ENCODE measurements around the gene SPANXB1. TPM values are rescaled to one million over a fixed set of nuclear protein-coding genes. Genes with fewer than 3 reads are reported as not detected.
"Not testable (repeated sequence)": the region's sequence is repeated elsewhere in the genome, so short reads cannot be mapped to it uniquely, and the experiment has no call there.

SPANXB1 gene, protein sequence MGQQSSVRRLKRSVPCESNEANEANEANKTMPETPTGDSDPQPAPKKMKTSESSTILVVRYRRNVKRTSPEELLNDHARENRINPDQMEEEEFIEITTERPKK
- total RNA-seq: not detected

DNA sequence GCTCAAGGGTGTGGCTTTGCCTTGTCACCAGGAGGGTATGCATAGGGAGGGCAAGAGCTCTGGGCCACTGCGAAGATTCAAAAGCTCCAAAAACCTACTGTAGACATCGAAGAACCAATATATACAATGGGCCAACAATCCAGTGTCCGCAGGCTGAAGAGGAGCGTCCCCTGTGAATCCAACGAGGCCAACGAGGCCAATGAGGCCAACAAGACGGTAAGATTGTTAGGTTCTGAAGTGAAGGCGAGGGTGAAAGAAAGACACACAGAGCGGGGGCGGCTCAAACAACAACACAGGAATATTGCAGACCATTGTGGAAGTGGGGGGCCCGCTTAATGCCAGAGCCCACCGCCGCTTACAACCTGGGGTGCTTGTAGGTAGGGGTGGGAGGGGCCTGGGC, at the start of gene SPANXB1:
SPANXB1 (plus strand) TSS at position 27 of the 400 bp plus-strand sequence; CDS start at position 127, 100 bp downstream.
- H3K27me3 Mint-ChIP-seq (ENCODE audit: low read depth); H3K27ac Mint-ChIP-seq; H3K9me3 Mint-ChIP-seq; H3K36me3 Mint-ChIP-seq (ENCODE audit: low read depth); DNase-seq; H3K4me1 Mint-ChIP-seq (ENCODE audit: low read depth); CTCF ChIA-PET; H3K4me3 Mint-ChIP-seq; intact Hi-C loops (cut with micrococcal nuclease): not testable (repeated sequence)

DNA sequence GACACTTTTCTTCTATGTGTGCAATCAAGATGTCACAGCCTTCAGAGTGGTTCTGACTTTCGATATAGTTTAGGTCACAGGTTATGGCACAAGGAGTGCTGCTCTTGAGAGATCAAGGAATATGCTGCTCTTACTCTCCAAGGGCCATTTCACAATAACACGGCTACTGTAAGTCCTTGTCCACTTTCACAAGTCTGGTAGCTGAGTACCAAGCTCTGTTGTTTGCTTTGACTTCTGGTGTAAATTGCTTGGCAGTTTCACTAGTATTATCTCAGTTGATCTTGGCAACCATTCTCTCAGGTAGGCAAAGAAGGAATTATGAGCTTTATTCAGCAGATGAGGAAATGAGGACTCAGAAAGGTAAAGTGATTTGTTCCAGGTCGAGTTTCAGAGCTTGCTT, 35.4 kb upstream of the SPANXB1 start:
- DNase-seq: no peak
- Mint-ChIP-seq H3K36me3 (ENCODE audit: low read depth) (no peaks in the 10 kb centered on the region), H3K9me3 (no peaks in the 10 kb centered on the region), H3K4me3 (no peak overlapping the region), H3K27me3 (ENCODE audit: low read depth) (no peaks in the 10 kb centered on the region), H3K27ac (no peak overlapping the region), H3K4me1 (ENCODE audit: low read depth) (no peaks in the 10 kb centered on the region)
- CTCF ChIA-PET: no interaction called here
- intact Hi-C loops (cut with micrococcal nuclease): no loop called here

DNA sequence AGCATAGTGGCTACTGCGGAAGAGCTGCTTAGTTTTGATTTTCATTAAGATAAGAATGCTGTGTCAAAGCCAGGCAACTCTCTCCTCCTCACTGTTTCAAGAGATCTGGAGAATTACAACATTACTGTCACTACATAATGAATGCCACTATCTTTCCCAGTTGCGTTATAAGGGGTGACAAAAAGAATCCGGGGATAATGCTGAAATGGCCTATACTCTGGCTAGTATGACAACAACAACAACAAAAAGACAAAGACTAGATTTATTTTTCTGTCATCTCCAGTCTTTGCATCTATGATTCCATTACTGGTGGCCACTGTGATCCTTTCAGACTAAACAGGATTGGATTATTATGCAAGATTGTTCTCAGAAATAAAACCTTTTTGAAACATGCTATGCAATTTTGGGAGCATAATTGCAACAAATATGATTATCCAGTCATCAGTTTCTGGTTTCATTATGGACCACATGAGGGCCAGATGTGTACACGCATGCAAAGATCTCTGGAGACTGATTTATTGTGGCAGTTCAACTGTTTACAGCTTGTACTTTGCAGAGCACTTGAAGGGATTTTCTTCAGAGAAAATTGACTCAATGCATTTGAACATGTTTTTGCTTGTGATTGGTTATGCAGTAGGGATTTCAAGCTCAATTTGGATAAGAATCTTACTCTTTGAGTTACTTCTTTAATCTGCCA, 31.1 kb upstream of the SPANXB1 start:
- Mint-ChIP-seq H3K27me3 (ENCODE audit: low read depth) (no peaks in the 10 kb centered on the region), H3K27ac (no peak overlapping the region), H3K9me3 (no peaks in the 10 kb centered on the region), H3K36me3 (ENCODE audit: low read depth) (no peaks in the 10 kb centered on the region), H3K4me1 (ENCODE audit: low read depth) (no peaks in the 10 kb centered on the region), H3K4me3 (no peak overlapping the region)
- CTCF ChIA-PET: no interaction called here
- intact Hi-C loops (cut with micrococcal nuclease): no loop called here
- DNase-seq: no peak

DNA sequence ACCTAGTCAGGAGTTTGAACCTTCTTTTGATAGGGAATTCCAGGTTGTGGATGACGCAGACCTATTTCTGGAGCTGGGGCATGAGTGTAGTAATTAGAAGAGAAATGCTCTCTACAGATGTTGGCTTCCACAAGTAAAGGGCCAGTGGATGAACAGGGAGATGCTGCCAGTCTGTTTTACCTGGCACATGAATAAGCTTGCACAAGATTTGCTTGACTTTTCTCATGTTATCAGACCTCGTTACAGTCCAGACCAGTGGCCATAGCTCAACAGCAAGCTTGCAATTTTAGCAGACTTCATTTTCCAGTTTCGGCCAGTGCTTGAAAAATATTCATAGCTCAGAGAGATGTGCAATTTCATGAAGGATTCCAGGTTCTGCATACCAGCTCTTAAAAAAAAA, 26.9 kb upstream of the SPANXB1 start:
- no peaks in the 10 kb centered on the region for H3K36me3 Mint-ChIP-seq (ENCODE audit: low read depth)
- no peak for DNase-seq
- no peak overlapping the region for H3K27ac Mint-ChIP-seq
- H3K4me3 Mint-ChIP-seq: no peak overlapping the region
- no peaks in the 10 kb centered on the region for H3K4me1 Mint-ChIP-seq (ENCODE audit: low read depth)
- no peaks in the 10 kb centered on the region for H3K27me3 Mint-ChIP-seq (ENCODE audit: low read depth)
- H3K9me3 Mint-ChIP-seq: no peaks in the 10 kb centered on the region
- CTCF ChIA-PET: no interaction called here
- intact Hi-C loops (cut with micrococcal nuclease): no loop called here

DNA sequence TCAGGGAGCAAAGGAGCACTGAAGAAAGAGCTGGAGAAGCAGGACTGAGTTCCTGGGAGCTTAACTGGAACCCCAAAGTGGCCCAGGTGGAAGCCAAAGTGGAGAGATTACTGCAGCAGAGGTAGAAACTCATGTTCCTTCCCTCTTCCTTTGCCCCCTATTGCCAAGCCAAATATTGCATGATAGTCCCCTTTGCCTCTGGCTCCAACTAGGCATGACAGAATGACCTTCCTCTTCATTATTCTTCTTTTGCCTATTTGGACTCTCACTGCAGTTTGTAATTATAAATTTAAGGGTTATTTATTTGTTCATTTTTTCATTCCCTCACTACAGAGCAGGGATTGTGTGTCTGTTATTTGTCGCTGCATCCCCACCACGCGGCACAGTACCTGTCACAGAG, 22.1 kb upstream of the SPANXB1 start:
- no peaks in the 10 kb centered on the region for H3K36me3 Mint-ChIP-seq (ENCODE audit: low read depth)
- H3K27me3 Mint-ChIP-seq (ENCODE audit: low read depth): no peaks in the 10 kb centered on the region
- H3K4me1 Mint-ChIP-seq (ENCODE audit: low read depth): no peaks in the 10 kb centered on the region
- CTCF ChIA-PET: no interaction called here
- intact Hi-C loops (cut with micrococcal nuclease): no loop called here
- DNase-seq: no peak
- no peaks in the 10 kb centered on the region for H3K9me3 Mint-ChIP-seq
- H3K4me3 Mint-ChIP-seq: no peak overlapping the region
- H3K27ac Mint-ChIP-seq: no peak overlapping the region

DNA sequence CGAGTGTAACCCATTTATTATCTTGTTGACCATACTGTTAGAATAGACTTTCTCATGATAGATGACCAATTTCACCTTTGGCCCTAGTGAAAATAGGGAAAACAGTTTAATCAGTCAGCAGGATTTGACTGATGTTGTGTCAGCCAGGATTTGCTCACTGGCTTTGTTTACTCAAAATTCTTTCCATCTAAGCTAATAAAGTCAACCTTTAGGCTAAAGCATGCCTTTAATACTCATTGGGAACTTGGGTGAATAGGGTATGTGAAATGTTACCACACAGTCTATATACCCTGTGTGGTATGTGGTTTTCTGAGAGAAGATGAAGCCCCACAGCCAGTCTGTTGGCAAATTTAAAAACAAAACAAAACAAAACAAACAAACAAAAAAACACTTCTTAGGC, 18.7 kb upstream of the SPANXB1 start:
- DNase-seq: no peak
- no peak overlapping the region for H3K4me3 Mint-ChIP-seq
- CTCF ChIA-PET: no interaction called here
- no peaks in the 10 kb centered on the region for H3K4me1 Mint-ChIP-seq (ENCODE audit: low read depth)
- no peaks in the 10 kb centered on the region for H3K9me3 Mint-ChIP-seq
- H3K27ac Mint-ChIP-seq: no peak overlapping the region
- no peaks in the 10 kb centered on the region for H3K27me3 Mint-ChIP-seq (ENCODE audit: low read depth)
- intact Hi-C loops (cut with micrococcal nuclease): no loop called here
- H3K36me3 Mint-ChIP-seq (ENCODE audit: low read depth): no peaks in the 10 kb centered on the region

DNA sequence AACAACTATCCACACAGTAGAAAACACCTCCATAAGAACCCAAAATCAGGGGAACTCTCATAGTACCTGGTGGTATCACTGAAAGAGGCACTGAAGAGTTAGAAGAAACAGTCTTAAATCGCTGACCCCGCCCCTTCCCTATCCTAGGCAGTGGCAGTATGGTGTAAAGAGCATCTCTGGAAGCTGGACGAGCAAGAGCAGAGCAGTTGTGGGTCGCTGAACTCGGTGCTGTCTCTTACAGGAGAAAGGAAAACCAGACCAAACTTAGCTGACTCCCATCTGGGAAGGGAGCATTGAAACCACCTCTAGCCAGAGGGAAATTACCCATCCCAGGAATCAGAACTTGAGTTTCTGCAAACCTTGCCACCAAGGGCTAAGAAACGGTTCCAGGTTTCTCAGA, 2.8 kb downstream of the SPANXB1 start:
- H3K27ac Mint-ChIP-seq; H3K27me3 Mint-ChIP-seq (ENCODE audit: low read depth); H3K36me3 Mint-ChIP-seq (ENCODE audit: low read depth); H3K4me3 Mint-ChIP-seq; DNase-seq; CTCF ChIA-PET; H3K4me1 Mint-ChIP-seq (ENCODE audit: low read depth); intact Hi-C loops (cut with micrococcal nuclease); H3K9me3 Mint-ChIP-seq: not testable (repeated sequence)

DNA sequence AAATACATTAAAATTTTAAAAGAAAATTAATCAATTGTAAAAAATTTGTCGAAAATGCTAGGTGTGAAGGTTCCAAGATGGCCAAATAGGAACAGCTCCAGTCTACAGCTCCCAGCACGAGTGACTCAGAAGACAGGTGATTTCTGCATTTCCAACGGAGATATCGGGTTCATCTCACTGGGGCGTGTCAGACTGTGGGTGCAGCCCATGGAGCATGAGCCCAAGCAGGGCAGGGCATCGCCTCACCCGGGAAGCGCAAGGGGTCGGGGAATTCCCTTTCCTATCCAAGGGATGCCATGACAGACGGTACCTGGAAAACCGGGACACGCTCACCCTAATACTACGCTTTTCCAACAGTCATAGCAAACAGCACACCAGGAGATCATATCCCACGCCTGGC, 41.9 kb downstream of the SPANXB1 start:
- H3K27ac Mint-ChIP-seq; CTCF ChIA-PET; DNase-seq; intact Hi-C loops (cut with micrococcal nuclease); H3K36me3 Mint-ChIP-seq (ENCODE audit: low read depth); H3K4me3 Mint-ChIP-seq; H3K4me1 Mint-ChIP-seq (ENCODE audit: low read depth); H3K27me3 Mint-ChIP-seq (ENCODE audit: low read depth); H3K9me3 Mint-ChIP-seq: not testable (repeated sequence)

DNA sequence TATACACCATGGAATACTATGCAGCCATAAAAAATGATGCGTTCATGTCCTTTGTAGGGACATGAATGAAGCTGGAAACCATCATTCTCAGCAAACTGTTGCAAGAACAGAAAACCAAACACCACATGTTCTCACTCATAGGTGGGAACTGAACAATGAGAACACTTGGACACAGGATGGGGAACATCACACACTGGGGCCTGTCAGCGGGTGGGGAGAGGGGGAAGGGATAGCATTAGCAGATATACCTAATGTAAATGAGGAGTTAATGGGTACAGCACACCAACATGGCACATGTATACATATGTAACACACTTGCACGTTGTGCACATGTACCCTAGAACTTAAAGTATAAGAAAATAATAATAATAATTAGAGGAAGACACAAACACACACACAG, 47.5 kb downstream of the SPANXB1 start:
- intact Hi-C loops (cut with micrococcal nuclease); H3K9me3 Mint-ChIP-seq; DNase-seq; H3K4me1 Mint-ChIP-seq (ENCODE audit: low read depth); H3K4me3 Mint-ChIP-seq; H3K27me3 Mint-ChIP-seq (ENCODE audit: low read depth); H3K27ac Mint-ChIP-seq; CTCF ChIA-PET; H3K36me3 Mint-ChIP-seq (ENCODE audit: low read depth): not testable (repeated sequence)

DNA sequence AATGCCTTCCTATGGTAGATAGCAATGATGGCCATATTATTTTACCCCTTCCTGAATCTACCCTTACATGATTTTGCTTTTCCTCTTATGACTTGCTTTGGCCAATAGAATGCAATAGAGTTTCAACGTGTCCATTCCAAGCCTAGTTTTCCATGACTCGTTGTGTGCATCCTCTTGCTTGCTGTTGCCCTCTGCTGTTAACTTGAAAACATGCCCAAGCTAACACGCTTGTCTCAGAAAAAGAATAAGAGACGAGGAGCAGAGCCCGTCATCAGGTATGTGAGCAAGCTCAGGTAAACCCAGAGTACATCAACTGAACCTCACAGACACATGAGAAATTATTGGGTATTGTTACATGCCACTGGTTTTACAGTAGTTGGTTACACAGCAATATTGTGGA, 49.7 kb downstream of the SPANXB1 start:
- H3K36me3 Mint-ChIP-seq (ENCODE audit: low read depth); DNase-seq; H3K4me3 Mint-ChIP-seq; H3K9me3 Mint-ChIP-seq; intact Hi-C loops (cut with micrococcal nuclease); H3K4me1 Mint-ChIP-seq (ENCODE audit: low read depth); H3K27ac Mint-ChIP-seq; CTCF ChIA-PET; H3K27me3 Mint-ChIP-seq (ENCODE audit: low read depth): not testable (repeated sequence)

Other genes with a start within 250 kb of the SPANXB1 start
- 1 to 10 TPM; 5.4 to 6.9 TPM for gene LDOC1, start 174.5 kb downstream of the SPANXB1 start, total RNA-seq
- gene SPANXC, start 239.9 kb downstream of the SPANXB1 start, total RNA-seq: not detected

Measured in activated naive CD4-positive, alpha-beta T cell treated with anti-CD3 and anti-CD28 coated beads for 36 hours (primary cell).